RWPE2 (cell line): ENCODE measurements around the gene TTC9C.
A peak's percentile ranks its signal among the peaks of the same experiment; 100 is the strongest.
"Not testable (repeated sequence)": the region's sequence is repeated elsewhere in the genome, so short reads cannot be mapped to it uniquely, and the experiment has no call there.

Experiments
- ATAC-seq: fragments of 200-7000 bp; cut with Tn5 transposase; 3 replicates; pipeline ENCODE4 v1.9.1; 2021; ENCODE audit warnings: low read depth
- DNase-seq: peaks from one replicate; pipeline ENCODE4 v3.0.0-alpha.2; 2020; ENCODE audit warnings: low spot score
- H3K27ac ChIP-seq: fragments of 450-650 bp; 2 replicates; pipeline ENCODE4 v1.5.1; 2017; ENCODE audit warnings: mild to moderate bottlenecking; ENCODE audit not compliant: poor library complexity, severe bottlenecking
- H3K27me3 ChIP-seq: fragments of 250-450 bp; sonication (Bioruptor Pico); 2 replicates; pipeline ENCODE4 v1.5.1; 2021; ENCODE audit warnings: mild to moderate bottlenecking, moderate library complexity; ENCODE audit not compliant: insufficient read depth, poor library complexity, severe bottlenecking
- H3K36me3 ChIP-seq: fragments of 250-450 bp; sonication (Bioruptor Pico); 2 replicates; pipeline ENCODE4 v1.5.1; 2020; ENCODE audit warnings: low read depth, mild to moderate bottlenecking, moderate library complexity
- H3K4me1 ChIP-seq: fragments of 250-450 bp; sonication (Bioruptor Pico); 2 replicates; pipeline ENCODE4 v1.5.1; 2021; ENCODE audit warnings: mild to moderate bottlenecking, moderate library complexity; ENCODE audit not compliant: insufficient read depth, poor library complexity, severe bottlenecking
- H3K4me3 ChIP-seq: fragments of 250-450 bp; sonication (Bioruptor Pico); 2 replicates; pipeline ENCODE4 v1.5.1; 2021; ENCODE audit warnings: mild to moderate bottlenecking, moderate library complexity; ENCODE audit not compliant: severe bottlenecking
- H3K9me3 ChIP-seq: fragments of 250-450 bp; sonication (Bioruptor Pico); 2 replicates; pipeline ENCODE4 v1.5.1; 2021; ENCODE audit warnings: mild to moderate bottlenecking, moderate library complexity; ENCODE audit not compliant: severe bottlenecking
- CTCF ChIP-seq: fragments of 450-650 bp; IDR thresholded peaks from one replicate; pipeline ENCODE4 v1.5.1; 2017; ENCODE audit warnings: mild to moderate bottlenecking, moderate library complexity; ENCODE audit not compliant: poor library complexity, severe bottlenecking

Gene TTC9C

GRCh38 chr11:62732830-62733229, 4.5 kb downstream of the TTC9C start:
- no peaks in the 10 kb centered on the region for H3K27me3 ChIP-seq
- H3K4me1 ChIP-seq = peaks cover 5% of the 10 kb centered on the region
- H3K27ac ChIP-seq = no peak overlapping the region
- no peaks in the 10 kb centered on the region for H3K9me3 ChIP-seq
- no peak for DNase-seq
- peaks cover 70% of the 10 kb centered on the region for H3K36me3 ChIP-seq
- peak; percentile 28 for TF ChIP-seq CTCF
- ATAC-seq = no peak
- H3K4me3 ChIP-seq = no peak overlapping the region

GRCh38 chr11:62737196-62737595, 8.9 kb downstream of the TTC9C start:
- no peaks in the 10 kb centered on the region for H3K4me1 ChIP-seq
- no peaks in the 10 kb centered on the region for H3K9me3 ChIP-seq
- TF ChIP-seq CTCF = no peak
- no peak for DNase-seq
- peaks cover 73% of the 10 kb centered on the region for H3K36me3 ChIP-seq
- no peak for ATAC-seq
- H3K4me3 ChIP-seq = no peak overlapping the region
- no peaks in the 10 kb centered on the region for H3K27me3 ChIP-seq
- H3K27ac ChIP-seq = no peak overlapping the region

- H3K27ac ChIP-seq = no peak overlapping the region
- no peak overlapping the region for H3K4me3 ChIP-seq
- no peak for TF ChIP-seq CTCF
- H3K4me1 ChIP-seq = no peaks in the 10 kb centered on the region
- H3K36me3 ChIP-seq = peaks cover 11% of the 10 kb centered on the region
- no peaks in the 10 kb centered on the region for H3K27me3 ChIP-seq
- no peak for ATAC-seq
- H3K9me3 ChIP-seq = no peaks in the 10 kb centered on the region
- no peak for DNase-seq
Observed at GRCh38 chr11:62747475-62748160, 19.3 kb downstream of the TTC9C start.

GRCh38 chr11:62749931-62750330, 21.6 kb downstream of the TTC9C start:
- not testable (repeated sequence) for H3K27me3 ChIP-seq, DNase-seq, H3K4me1 ChIP-seq, H3K4me3 ChIP-seq, H3K27ac ChIP-seq, ATAC-seq, H3K9me3 ChIP-seq
- peaks cover 18% of the 10 kb centered on the region for H3K36me3 ChIP-seq

GRCh38 chr11:62752177-62752785, 24.0 kb downstream of the TTC9C start:
- no peak for DNase-seq
- peaks cover 18% of the 10 kb centered on the region for H3K36me3 ChIP-seq

More at GRCh38 chr11:62752177-62752785, 24.0 kb downstream of the TTC9C start:
- ATAC-seq = no peak
- TF ChIP-seq CTCF = no peak
- Histone ChIP-seq H3K9me3 (no peaks in the 10 kb centered on the region), H3K27ac (no peak overlapping the region), H3K27me3 (no peaks in the 10 kb centered on the region), H3K4me1 (no peaks in the 10 kb centered on the region), H3K4me3 (no peak overlapping the region)
